GM12878 (cell line): Measurements from ENCODE around the gene GPR61. TPM values are rescaled to one million over a fixed set of nuclear protein-coding genes. Genes with fewer than 3 reads are reported as not detected.

Experiments used
- ATAC-seq: fragments of 200-7000 bp; cut with Tn5 transposase; 3 replicates; pipeline ENCODE4 v1.9.1; 2020; ENCODE audit warnings: mild to moderate bottlenecking, moderate library complexity
- BruUV-seq: library from RNA; stranded (reverse); fragments of 400-500 nt; replicated peaks from 2 replicates; lab custom pipeline; 2021; lab: Mats Ljungman, UMichigan
- CTCF ChIA-PET: fragments of 300-600 bp; sonication (Branson Sonifier 250); formaldehyde crosslinking; extraction: SDS; loops from one replicate; lab custom pipeline; 2021; ENCODE audit warnings: inconsistent platforms; lab: Yijun Ruan, JAX
- POLR2A ChIA-PET: fragments of 350-600 bp; formaldehyde crosslinking; extraction: SDS; loops from one replicate; lab custom pipeline; 2021; ENCODE audit warnings: inconsistent platforms; lab: Charles Lee
- RAD21 ChIA-PET: fragments of 300-600 bp; sonication (Branson Sonifier 250); formaldehyde crosslinking; loops from one replicate; lab custom pipeline; 2023; ENCODE audit warnings: antibody characterized with exemption; ENCODE audit not compliant: unreplicated experiment; lab: Charles Lee
- SMC1A ChIA-PET: fragments of 300-600 bp; sonication (Branson Sonifier 250); formaldehyde crosslinking; loops from one replicate; lab custom pipeline; 2023; ENCODE audit not compliant: unreplicated experiment, uncharacterized antibody; lab: Charles Lee
- DNase-seq: peaks from one replicate; pipeline ENCODE4 v3.0.0-alpha.2; 2011; ENCODE audit warnings: low read depth, low spot score
- FAIRE-seq: peaks from 3 replicates; lab custom pipeline; 2011; peaks lifted over from hg19 to GRCh38; lab: Jason Lieb, UNC
- H2AFZ ChIP-seq: 2 replicates; pipeline ENCODE4 v1.6.0; 2011; ENCODE audit warnings: low read depth, low read length, control low read depth; ENCODE audit not compliant: control insufficient read depth
- H3K27ac ChIP-seq: 2 replicates; pipeline ENCODE4 v1.5.1; 2011; ENCODE audit warnings: control low read depth; ENCODE audit not compliant: control insufficient read depth, insufficient read depth
- H3K27me3 ChIP-seq, 2 experiments: replicated peaks in 1 of 2; 2 replicates each; pipeline versions ENCODE4 v1.6.0 to v1.6.1; 2011; ENCODE audit warnings: low read length in 1 of 2; ENCODE audit not compliant: control insufficient read depth in 2 of 2, insufficient read depth in 2 of 2
- H3K36me3 ChIP-seq, 2 experiments: 2 replicates each; pipeline ENCODE4 v1.5.1; 2011; ENCODE audit warnings: low read length in 1 of 2; ENCODE audit not compliant: control insufficient read depth in 2 of 2, insufficient read depth in 2 of 2
- H3K4me1 ChIP-seq: 2 replicates; pipeline ENCODE4 v1.6.1; 2011; ENCODE audit warnings: mild to moderate bottlenecking, low read length, moderate library complexity, mixed read lengths; ENCODE audit not compliant: control insufficient read depth, insufficient read depth
- H3K4me2 ChIP-seq: 2 replicates; pipeline ENCODE4 v1.6.0; 2011; ENCODE audit warnings: control low read depth; ENCODE audit not compliant: control insufficient read depth, insufficient read depth
- H3K4me3 ChIP-seq: fragments of 200-600 bp; sonication (generic); 2 replicates; pipeline ENCODE4 v1.5.1; 2016
- H3K79me2 ChIP-seq: 2 replicates; pipeline ENCODE4 v1.6.0; 2011; ENCODE audit warnings: low read length; ENCODE audit not compliant: control insufficient read depth, insufficient read depth
- H3K9ac ChIP-seq: 2 replicates; pipeline ENCODE4 v1.8.0; 2011; ENCODE audit warnings: low read length, control low read depth, mixed read lengths; ENCODE audit not compliant: control insufficient read depth, insufficient read depth
- H3K9me3 ChIP-seq: replicated peaks from 3 replicates; pipeline ENCODE4 v1.5.1; 2011; ENCODE audit warnings: mild to moderate bottlenecking, low read length; ENCODE audit not compliant: control insufficient read depth, insufficient read depth
- H4K20me1 ChIP-seq: 2 replicates; pipeline ENCODE4 v1.6.0; 2011; ENCODE audit not compliant: control insufficient read depth, insufficient read depth
- ATF7 ChIP-seq: fragments of 450-650 bp; IDR thresholded peaks from 2 replicates; pipeline ENCODE4 v1.6.1; 2016; ENCODE audit warnings: low read depth, mild to moderate bottlenecking
- CBFB ChIP-seq: IDR thresholded peaks from 2 replicates; pipeline ENCODE4 v1.6.1; 2016; ENCODE audit warnings: antibody characterized with exemption, low read depth
- GABPA ChIP-seq: IDR thresholded peaks from 2 replicates; pipeline ENCODE4 v1.6.1; 2014; ENCODE audit warnings: antibody characterized with exemption, low read depth, mild to moderate bottlenecking, inconsistent platforms
- IKZF2 ChIP-seq, 2 experiments: fragments of 450-650 bp; IDR thresholded peaks; 2 replicates each; pipeline ENCODE4 v1.6.1; 2017; ENCODE audit warnings: mild to moderate bottlenecking in 2 of 2, moderate library complexity in 2 of 2
- MTA2 ChIP-seq: fragments of 450-650 bp; IDR thresholded peaks from 2 replicates; pipeline ENCODE4 v1.6.1; 2016; ENCODE audit warnings: low read depth, mild to moderate bottlenecking, moderate library complexity
- MYC ChIP-seq: IDR thresholded peaks from 2 replicates; pipeline ENCODE4 v1.6.1; 2011; ENCODE audit warnings: mild to moderate bottlenecking, low read length, moderate library complexity, inconsistent platforms; ENCODE audit not compliant: insufficient read depth, insufficient replicate concordance, insufficient read length, severe bottlenecking
- RBBP5 ChIP-seq: fragments of 200-600 bp; sonication (generic); conservative IDR thresholded peaks from 2 replicates; pipeline ENCODE4 v1.6.1; 2016
- WGBS: methylation state at CpG from one replicate; pipeline ENCODE4 v1.1.6; 2016; ENCODE audit warnings: low lambda C conversion rate; ENCODE audit not compliant: insufficient replicate concordance, insufficient coverage; ENCODE audit errors: missing lambda C conversion rate; 5-methylcytosine and 5-hydroxymethylcytosine counted together
- in situ Hi-C: fragments of 300-500 bp; cut with MboI; formaldehyde crosslinking; loops from 9 replicates; pipeline ENCODE4 v1.14.3; 2018; ENCODE audit warnings: mixed read lengths
- intact Hi-C: fragments of 100-400 bp; cut with micrococcal nuclease; formaldehyde crosslinking; loops from one replicate; pipeline ENCODE4 v1.14.2; 2022; ENCODE audit not compliant: unreplicated experiment
- polyA plus RNA-seq, 11 experiments: library from polyadenylated mRNA; depleted of rRNA in 4 of 11; unstranded in 6 of 11; stranded (reverse) in 5 of 11; fragments of >200 nt; fragmentation: Nextera tagmentation in 4 of 11; fragmentation: Illumina TruSeq in 1 of 11; extraction: Ambion mirVana in 4 of 11; extraction: Trizol in 1 of 11; gene quantifications; 1 replicate in 1 of 11; 2 replicates in 10 of 11; pipeline versions ENCODE4 v1.2.1 to v1.2.3, GENCODE V29; 2011 to 2016; ENCODE audit warnings: inconsistent platforms in 2 of 11, missing spikeins in 2 of 11, low read depth in 1 of 11
- total RNA-seq, 4 experiments: library from RNA; depleted of rRNA in 3 of 4; stranded (reverse); fragments of >200 nt in 3 of 4; fragmentation: Illumina TruSeq in 1 of 4; extraction: Trizol in 1 of 4; gene quantifications; 2 replicates each; pipeline versions ENCODE4 v1.2.1 to v1.2.3, GENCODE V29; 2013 to 2021
- TF ChIP-seq, protein P1 (sequence below): IDR thresholded peaks from 2 replicates; pipeline ENCODE4 v1.6.1; 2011; ENCODE audit warnings: borderline replicate concordance, low read depth, mild to moderate bottlenecking, moderate library complexity, mixed read lengths, low read length; ENCODE audit not compliant: insufficient read depth; ENCODE audit errors: extremely low read length
- TF ChIP-seq, protein P2 (sequence below): fragments of 450-650 bp; formaldehyde crosslinking; IDR thresholded peaks from 2 replicates; pipeline ENCODE4 v1.5.0; 2022; ENCODE audit warnings: mild to moderate bottlenecking, missing genetic modification characterization

The GPR61 gene
- total and polyA plus RNA-seq, 10 of the 15 experiments (the other 5 are each of a cell fraction or from before 2014, with no cell fraction given): 0.19 to 1.1 (median 0.35) TPM; not detected in 2

DNA sequence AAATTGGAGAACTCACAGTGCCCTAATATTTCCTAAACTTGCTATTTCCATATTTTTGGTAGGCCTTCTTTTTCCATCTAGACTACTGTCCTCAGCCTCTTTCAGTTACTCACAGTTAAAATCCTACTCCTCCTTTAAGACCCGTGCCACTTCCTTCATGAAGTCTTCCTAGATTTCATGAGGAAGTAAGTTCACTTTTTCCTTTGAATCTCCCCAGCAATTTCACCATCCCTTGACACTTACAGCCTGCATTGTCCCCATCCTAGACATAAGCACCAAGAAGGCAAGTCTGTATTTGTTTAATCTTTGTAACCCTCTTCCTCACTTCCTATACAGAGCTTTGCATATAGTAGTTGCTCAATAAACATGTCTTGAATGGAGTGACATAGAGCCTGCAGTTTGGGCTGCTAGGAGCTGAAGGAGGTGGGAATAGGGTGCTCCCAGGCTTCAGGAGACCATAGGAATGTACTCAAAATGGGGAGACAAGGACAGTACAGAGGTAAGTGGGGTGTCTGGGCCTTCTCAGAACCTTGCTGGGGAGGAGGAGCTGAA is 5.3 kb upstream of the GPR61 start:
- intact Hi-C loops (loop anchor here (5.0 kb wide), 1 partner anchor 107 kb away; the partner anchor contains the start of gene PSMA5), in situ Hi-C loops (loop anchor here (5.0 kb wide), 3 partner anchors 42 to 272 kb away; partner anchors contain the start of gene CYB561D1)
- H3K4me3 ChIP-seq: no peak overlapping the region
- no peak overlapping the region for H2AFZ ChIP-seq
- H3K4me1 ChIP-seq: peaks cover 6% of the 10 kb centered on the region
- RAD21 ChIA-PET: interaction anchor here (0.6 to 10.3 kb wide), 8 partner anchors 12 to 742 kb away, joined by 3 to 422 read pairs (median 4); partner anchors contain the start of genes ATXN7L2 and CYB561D1
- H3K36me3 ChIP-seq: no peaks in the 10 kb centered on the region
- POLR2A ChIA-PET: interaction anchor here (0.6 kb wide), 1 partner anchor 71 kb away, joined by 4 read pairs; no protein-coding TSS in a partner anchor
- H3K27me3 ChIP-seq: no peaks in the 10 kb centered on the region
- no peaks in the 10 kb centered on the region for H3K9me3 ChIP-seq
- FAIRE-seq (no peak), DNase-seq (no peak), ATAC-seq (no peak)
- 0% methylated on average over 1 of the region's 1 CpG for WGBS
- no peak overlapping the region for H3K4me2 ChIP-seq
- CTCF ChIA-PET: interaction anchor here (0.6 to 21.3 kb wide), 13 partner anchors 7 to 257 kb away, joined by 3 to 1280 read pairs (median 5); partner anchors contain the start of genes AMIGO1, CYB561D1, PSMA5 and SORT1
- H3K79me2 ChIP-seq: no peaks in the 10 kb centered on the region
- no TSS peak for BruUV-seq
- SMC1A ChIA-PET: interaction anchor here (1.2 to 10.3 kb wide), 4 partner anchors 40 to 333 kb away, joined by 3 to 431 read pairs (median 4); partner anchors contain the start of gene CYB561D1
- TF ChIP-seq ATF7: no peak
- no peak for TF ChIP-seq MYC
- TF ChIP-seq RBBP5: no peak
- TF ChIP-seq, protein P1, sequence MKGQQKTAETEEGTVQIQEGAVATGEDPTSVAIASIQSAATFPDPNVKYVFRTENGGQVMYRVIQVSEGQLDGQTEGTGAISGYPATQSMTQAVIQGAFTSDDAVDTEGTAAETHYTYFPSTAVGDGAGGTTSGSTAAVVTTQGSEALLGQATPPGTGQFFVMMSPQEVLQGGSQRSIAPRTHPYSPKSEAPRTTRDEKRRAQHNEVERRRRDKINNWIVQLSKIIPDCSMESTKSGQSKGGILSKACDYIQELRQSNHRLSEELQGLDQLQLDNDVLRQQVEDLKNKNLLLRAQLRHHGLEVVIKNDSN: no peak
- TF ChIP-seq, protein P2, sequence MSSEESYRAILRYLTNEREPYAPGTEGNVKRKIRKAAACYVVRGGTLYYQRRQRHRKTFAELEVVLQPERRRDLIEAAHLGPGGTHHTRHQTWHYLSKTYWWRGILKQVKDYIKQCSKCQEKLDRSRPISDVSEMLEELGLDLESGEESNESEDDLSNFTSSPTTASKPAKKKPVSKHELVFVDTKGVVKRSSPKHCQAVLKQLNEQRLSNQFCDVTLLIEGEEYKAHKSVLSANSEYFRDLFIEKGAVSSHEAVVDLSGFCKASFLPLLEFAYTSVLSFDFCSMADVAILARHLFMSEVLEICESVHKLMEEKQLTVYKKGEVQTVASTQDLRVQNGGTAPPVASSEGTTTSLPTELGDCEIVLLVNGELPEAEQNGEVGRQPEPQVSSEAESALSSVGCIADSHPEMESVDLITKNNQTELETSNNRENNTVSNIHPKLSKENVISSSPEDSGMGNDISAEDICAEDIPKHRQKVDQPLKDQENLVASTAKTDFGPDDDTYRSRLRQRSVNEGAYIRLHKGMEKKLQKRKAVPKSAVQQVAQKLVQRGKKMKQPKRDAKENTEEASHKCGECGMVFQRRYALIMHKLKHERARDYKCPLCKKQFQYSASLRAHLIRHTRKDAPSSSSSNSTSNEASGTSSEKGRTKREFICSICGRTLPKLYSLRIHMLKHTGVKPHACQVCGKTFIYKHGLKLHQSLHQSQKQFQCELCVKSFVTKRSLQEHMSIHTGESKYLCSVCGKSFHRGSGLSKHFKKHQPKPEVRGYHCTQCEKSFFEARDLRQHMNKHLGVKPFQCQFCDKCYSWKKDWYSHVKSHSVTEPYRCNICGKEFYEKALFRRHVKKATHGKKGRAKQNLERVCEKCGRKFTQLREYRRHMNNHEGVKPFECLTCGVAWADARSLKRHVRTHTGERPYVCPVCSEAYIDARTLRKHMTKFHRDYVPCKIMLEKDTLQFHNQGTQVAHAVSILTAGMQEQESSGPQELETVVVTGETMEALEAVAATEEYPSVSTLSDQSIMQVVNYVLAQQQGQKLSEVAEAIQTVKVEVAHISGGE: no peak
- TF ChIP-seq CBFB: no peak
- TF ChIP-seq MTA2: no peak
- no peak for TF ChIP-seq IKZF2 (IDR thresholded peaks at IDR 0.05)
- no peak for TF ChIP-seq GABPA
- no peaks in the 10 kb centered on the region for H4K20me1 ChIP-seq
- no peak overlapping the region for H3K27ac ChIP-seq
- no peak overlapping the region for H3K9ac ChIP-seq
